Stimulated activated CD4-positive, alpha-beta T cell treated with anti-CD3 and anti-CD28 coated beads, Interleukin-12 subunit alpha, Interleukin-12 subunit beta, amount 100 ng/mL, for 48 hours (primary cell): ENCODE results near the gene IFT122.
A peak's percentile ranks its signal among the peaks of the same experiment; 100 is the strongest.
"Not testable (repeated sequence)": the region's sequence is repeated elsewhere in the genome, so short reads cannot be mapped to it uniquely, and the experiment has no call there.

Experiments
- DNase-seq, 3 donors: peaks; one replicate each; pipeline ENCODE4 v3.0.0-alpha.2; 2020; ENCODE audit warnings: low read depth in 2 of 3, low spot score in 1 of 3

IFT122 gene

GRCh38 chr3:129439817-129440617, at the start of gene IFT122, which contains the start of gene MBD4:
TSS of gene IFT122 (plus strand) at chr3:129440224. CDS start at chr3:129440331, 107 bp downstream.
TSS of gene MBD4 (minus strand) at chr3:129439948. CDS start at chr3:129439833, 115 bp downstream.
- DNase-seq: peak; percentile 98 to 99 (median 99)

GRCh38 chr3:129391583-129391982, 48.4 kb upstream of the IFT122 start:
- not testable (repeated sequence) for DNase-seq

- not testable (repeated sequence) for DNase-seq
Observed at GRCh38 chr3:129392106-129392887, 47.7 kb upstream of the IFT122 start.

- DNase-seq: no peak
Observed at GRCh38 chr3:129393271-129393670, 46.8 kb upstream of the IFT122 start.

- not testable (repeated sequence) for DNase-seq
Observed at GRCh38 chr3:129393760-129394564, 46.1 kb upstream of the IFT122 start.

GRCh38 chr3:129398803-129399144, 41.2 kb upstream of the IFT122 start:
- DNase-seq: peak in 1 of 3 donors; percentile 5

GRCh38 chr3:129399145-129399894, 40.7 kb upstream of the IFT122 start:
- peak; percentile 44 to 77 (median 61) for DNase-seq

GRCh38 chr3:129399895-129400357, 40.1 kb upstream of the IFT122 start:
- no peak for DNase-seq

GRCh38 chr3:129402210-129402609, 37.8 kb upstream of the IFT122 start:
- no peak for DNase-seq

- DNase-seq: no peak
Observed at GRCh38 chr3:129402616-129403015, 37.4 kb upstream of the IFT122 start.

- no peak for DNase-seq
Observed at GRCh38 chr3:129403450-129403849, 36.6 kb upstream of the IFT122 start.

GRCh38 chr3:129404130-129404529, 35.9 kb upstream of the IFT122 start:
- no peak for DNase-seq

- no peak for DNase-seq
Observed at GRCh38 chr3:129404610-129405009, 35.4 kb upstream of the IFT122 start.

- DNase-seq: no peak
Observed at GRCh38 chr3:129409541-129409940, 30.5 kb upstream of the IFT122 start.

- DNase-seq: no peak
Observed at GRCh38 chr3:129410971-129411370, 29.1 kb upstream of the IFT122 start.

- no peak for DNase-seq
Observed at GRCh38 chr3:129412542-129413198, 27.4 kb upstream of the IFT122 start.

- not testable (repeated sequence) for DNase-seq
Observed at GRCh38 chr3:129413238-129413637, 26.8 kb upstream of the IFT122 start.

GRCh38 chr3:129413687-129414506, 26.1 kb upstream of the IFT122 start:
- DNase-seq: no peak

- no peak for DNase-seq
Observed at GRCh38 chr3:129415378-129415777, 24.6 kb upstream of the IFT122 start.
